Measurements from ENCODE around the gene TEAD1. TPM values are rescaled to one million over a fixed set of nuclear protein-coding genes. Genes with fewer than 3 reads are reported as not detected.

TEAD1 gene
- total and polyA plus RNA-seq, 2 experiments from 2014 or later: 24.5 to 103 TPM

- no peak overlapping the region for H3K27ac Mint-ChIP-seq
- Histone ChIP-seq H3K4me3 (no peak overlapping the region), H4K20me1 (replicated peaks; ENCODE audit: insufficient read depth) (no peaks in the 10 kb centered on the region)
Observed at GRCh38 chr11:12856338-12856737, 182.1 kb downstream of the TEAD1 start.

DNA sequence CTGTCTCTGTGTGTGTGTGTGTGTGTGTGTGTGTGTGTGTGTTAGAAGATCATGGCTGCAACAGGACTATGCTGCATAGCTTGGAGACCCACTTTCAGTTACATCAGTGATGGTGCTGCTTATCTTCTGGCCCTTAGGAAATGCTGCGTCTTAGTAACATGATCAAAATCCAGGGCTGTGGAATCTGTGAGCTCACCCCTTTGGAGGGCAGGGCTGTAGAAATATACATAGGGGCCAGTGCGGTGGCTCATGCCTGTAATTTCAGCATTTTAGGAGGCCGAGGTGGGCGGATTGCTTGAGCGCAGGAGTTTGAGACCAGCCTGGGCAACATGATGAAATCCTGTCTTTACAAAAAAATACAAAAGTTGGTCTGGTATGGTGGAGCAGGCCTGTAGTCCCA, 183.4 kb downstream of the TEAD1 start:
- Mint-ChIP-seq H3K27me3 (ENCODE audit: insufficient read depth, low read depth, poor library complexity) (peaks cover 3% of the 10 kb centered on the region), H3K4me1 (peaks cover 45% of the 10 kb centered on the region), H3K9me3 (no peaks in the 10 kb centered on the region), H3K4me3 (no peak overlapping the region), H3K36me3 (ENCODE audit: low read depth) (peaks cover 11% of the 10 kb centered on the region; the same call in 2 of the 3 replicates), H3K27ac (peak overlapping the region; percentile 86)
- Histone ChIP-seq H3K4me1 (ENCODE audit: insufficient read depth) (peaks cover 19% of the 10 kb centered on the region), H3F3A (replicated peaks; ENCODE audit: low read depth) (0 out of 2 replicates have a peak, but pooled peaks cover 3% of the 10 kb centered on the region), H2AFZ (no peak overlapping the region), H3K4me3 (no peak overlapping the region), H3K36me3 (ENCODE audit: insufficient read depth) (no peaks in the 10 kb centered on the region), H3K27me3 (ENCODE audit: insufficient read depth) (no peaks in the 10 kb centered on the region), H4K20me1 (replicated peaks; ENCODE audit: insufficient read depth) (no peaks in the 10 kb centered on the region), H3K4me2 (no peak overlapping the region), H3K79me2 (replicated peaks; ENCODE audit: insufficient read depth) (peaks cover 72% of the 10 kb centered on the region), H3K27ac (ENCODE audit: low read depth) (no peak overlapping the region), H3K9me2 (ENCODE audit: insufficient read depth) (no peaks in the 10 kb centered on the region)
- ATAC-seq (no peak), DNase-seq (ENCODE audit: low spot score) (no peak)
- TF ChIP-seq ZNF114 (CRISPR knock-in tag; IDR thresholded peaks at IDR 0.05) (no peak), NANOG (IDR thresholded peaks at IDR 0.05; ENCODE audit: borderline replicate concordance) (no peak), EZH2phosphoT487 (IDR thresholded peaks at IDR 0.05; ENCODE audit: unreplicated experiment) (no peak), CTCF (conservative IDR thresholded peaks at IDR 0.05; ENCODE audit: low read depth in 2 of 2) (no peak), ZNF331 (CRISPR knock-in tag; IDR thresholded peaks at IDR 0.05; ENCODE audit: low read depth) (no peak), REST (IDR thresholded peaks at IDR 0.05; ENCODE audit: unreplicated experiment) (no peak)
- TF ChIP-seq, protein P1, sequence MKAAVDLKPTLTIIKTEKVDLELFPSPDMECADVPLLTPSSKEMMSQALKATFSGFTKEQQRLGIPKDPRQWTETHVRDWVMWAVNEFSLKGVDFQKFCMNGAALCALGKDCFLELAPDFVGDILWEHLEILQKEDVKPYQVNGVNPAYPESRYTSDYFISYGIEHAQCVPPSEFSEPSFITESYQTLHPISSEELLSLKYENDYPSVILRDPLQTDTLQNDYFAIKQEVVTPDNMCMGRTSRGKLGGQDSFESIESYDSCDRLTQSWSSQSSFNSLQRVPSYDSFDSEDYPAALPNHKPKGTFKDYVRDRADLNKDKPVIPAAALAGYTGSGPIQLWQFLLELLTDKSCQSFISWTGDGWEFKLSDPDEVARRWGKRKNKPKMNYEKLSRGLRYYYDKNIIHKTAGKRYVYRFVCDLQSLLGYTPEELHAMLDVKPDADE (IDR thresholded peaks at IDR 0.05): no peak

More at GRCh38 chr11:12856338-12856737, 182.1 kb downstream of the TEAD1 start:
- peaks cover 80% of the 10 kb centered on the region for H3K79me2 ChIP-seq (replicated peaks; ENCODE audit: insufficient read depth)
- H3K36me3 ChIP-seq (ENCODE audit: insufficient read depth): no peaks in the 10 kb centered on the region
- H3K4me1 Mint-ChIP-seq: peaks cover 41% of the 10 kb centered on the region
- H3K9me3 Mint-ChIP-seq: no peaks in the 10 kb centered on the region
- H3K27me3 ChIP-seq (ENCODE audit: insufficient read depth): no peaks in the 10 kb centered on the region
- H3F3A ChIP-seq (replicated peaks; ENCODE audit: low read depth): no peaks in the 10 kb centered on the region
- no peak for ATAC-seq
- no peak overlapping the region for H3K4me2 ChIP-seq
- DNase-seq (ENCODE audit: low spot score): no peak
- H3K4me1 ChIP-seq (ENCODE audit: insufficient read depth): peaks cover 11% of the 10 kb centered on the region
- no peak overlapping the region; the same call in 2 of the 3 replicates for H3K4me3 Mint-ChIP-seq
- H3K9me2 ChIP-seq (ENCODE audit: insufficient read depth): no peaks in the 10 kb centered on the region
- peaks cover 5% of the 10 kb centered on the region for H3K27me3 Mint-ChIP-seq (ENCODE audit: insufficient read depth, low read depth, poor library complexity)
- H2AFZ ChIP-seq: no peak overlapping the region
- TF ChIP-seq JUNB (IDR thresholded peaks at IDR 0.05; ENCODE audit: unreplicated experiment) (no peak), NANOG (IDR thresholded peaks at IDR 0.05; ENCODE audit: borderline replicate concordance) (no peak), ZNF331 (CRISPR knock-in tag; IDR thresholded peaks at IDR 0.05; ENCODE audit: low read depth) (no peak), POLR2AphosphoS5 (IDR thresholded peaks at IDR 0.05; ENCODE audit: low read depth) (no peak), EZH2phosphoT487 (IDR thresholded peaks at IDR 0.05; ENCODE audit: unreplicated experiment) (no peak)
- TF ChIP-seq, protein P1 (IDR thresholded peaks at IDR 0.05): no peak
- H3K27ac ChIP-seq (ENCODE audit: low read depth): no peak overlapping the region
- H3K36me3 Mint-ChIP-seq (ENCODE audit: low read depth): peaks cover 16% of the 10 kb centered on the region; the same call in 2 of the 3 replicates
